Activated naive CD8-positive, alpha-beta T cell treated with anti-CD3 and anti-CD28 coated beads, Interleukin-2, amount 10 ng/mL, durations not matched to agents 7 days and 5 days (primary cell): ENCODE results near the gene RXFP4. TPM values are rescaled to one million over a fixed set of nuclear protein-coding genes. Genes with fewer than 3 reads are reported as not detected.

Source experiments
- ATAC-seq: fragments of 150-1000 bp; cut with Tn5 transposase; one replicate; pipeline ENCODE4 v1.10.0; 2021; ENCODE audit warnings: low read depth, moderate library complexity
- POLR2A ChIA-PET: fragments of 350-600 bp; sonication (Branson Sonifier 250); formaldehyde crosslinking; loops from one replicate; lab custom pipeline; 2021; ENCODE audit warnings: antibody characterized with exemption; lab: Charles Lee
- DNase-seq: peaks from one replicate; pipeline ENCODE4 v3.0.0; 2021
- H3K27ac Mint-ChIP-seq: one replicate; pipeline ENCODE4 v1.8.0; 2022; ENCODE audit warnings: mild to moderate bottlenecking, mixed read lengths
- H3K27me3 Mint-ChIP-seq: one replicate; pipeline ENCODE4 v1.8.0; 2022; ENCODE audit warnings: mild to moderate bottlenecking, moderate library complexity, mixed read lengths
- H3K36me3 Mint-ChIP-seq: one replicate; pipeline ENCODE4 v1.8.0; 2021; ENCODE audit warnings: mild to moderate bottlenecking, mixed read lengths
- H3K4me1 Mint-ChIP-seq: one replicate; pipeline ENCODE4 v1.8.0; 2021; ENCODE audit warnings: mixed read lengths
- H3K4me3 Mint-ChIP-seq: one replicate; pipeline ENCODE4 v1.8.0; 2022; ENCODE audit warnings: mild to moderate bottlenecking, moderate library complexity, mixed read lengths
- H3K9me3 Mint-ChIP-seq: one replicate; pipeline ENCODE4 v1.8.0; 2021; ENCODE audit warnings: mixed read lengths
- microRNA-seq: library from miRNA; unstranded; fragments of <30 nt; microRNA quantifications from one replicate; pipeline ENCODE4 v1.2.0, GENCODE V29; 2022
- total RNA-seq, 2 experiments: library from RNA; stranded (reverse); gene quantifications; one replicate each; pipeline ENCODE4 v1.2.3, GENCODE V29; 2021

The RXFP4 gene
- total RNA-seq, 2 experiments from 2014 or later = 0.26 TPM; not detected in 1

DNA sequence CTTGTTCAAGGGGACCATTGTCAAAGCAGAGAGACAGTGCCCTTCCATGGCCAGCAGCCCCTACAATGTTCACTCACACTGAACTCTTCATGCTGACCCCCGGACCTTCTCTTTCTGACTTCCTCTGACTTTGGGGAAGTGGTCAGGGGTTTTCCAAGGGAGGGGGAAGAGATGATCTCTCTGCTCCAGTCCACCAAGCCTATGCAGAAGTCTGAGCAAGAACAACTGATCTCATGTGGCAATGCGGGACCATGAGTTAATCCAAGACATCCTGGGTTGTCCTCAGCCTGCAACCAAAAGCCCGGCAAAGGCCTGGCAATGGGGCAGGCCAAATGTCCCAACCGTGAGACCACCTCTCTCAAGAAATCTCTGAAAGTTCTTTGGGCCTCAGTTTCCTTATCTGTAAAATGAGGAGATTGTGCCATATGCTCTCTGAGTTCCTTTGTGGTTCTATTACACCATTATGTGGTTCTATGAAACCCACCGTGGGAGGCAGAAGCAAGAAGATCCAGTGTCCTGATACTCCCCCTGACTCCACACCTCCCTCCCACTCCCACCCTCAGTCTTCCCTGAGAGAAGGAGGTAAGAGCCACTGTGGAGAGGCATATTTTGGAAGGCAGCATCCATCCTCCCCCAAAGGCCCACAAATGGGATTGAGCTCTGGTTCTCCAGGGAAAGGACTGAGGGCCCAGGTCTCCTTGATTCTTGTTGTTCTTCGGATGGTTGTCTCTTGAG, 48.7 kb downstream of the RXFP4 start:
- Mint-ChIP-seq H3K4me1 (peaks cover 14% of the 10 kb centered on the region), H3K9me3 (no peaks in the 10 kb centered on the region), H3K27me3 (no peaks in the 10 kb centered on the region), H3K27ac (no peak overlapping the region), H3K36me3 (no peaks in the 10 kb centered on the region), H3K4me3 (no peak overlapping the region)
- ATAC-seq = no peak
- DNase-seq = no peak
- POLR2A ChIA-PET = interaction anchor here (0.6 to 2.2 kb wide), 12 partner anchors 10 to 63 kb away, joined by 3 to 14 read pairs (median 4); partner anchors contain the start of genes KHDC4 and UBQLN4

Small RNA genes lying within 50 kb of the gene (microRNA-seq; reads per million reads assigned to microRNA genes)
- not detected for gene MIR6738

Other genes starting within 250 kb of the RXFP4 start
- 10 to 100 TPM; 92.4 to 94.4 TPM for gene GON4L, start 84.4 kb upstream of the RXFP4 start, total RNA-seq
- 10 to 100 TPM; 13.6 to 15.1 TPM for gene SYT11, start 82.1 kb upstream of the RXFP4 start, total RNA-seq
- gene RIT1, start 30.3 kb upstream of the RXFP4 start, total RNA-seq = 10 to 100 TPM; 31.3 to 32.8 TPM
- gene KHDC4, start 7.2 kb upstream of the RXFP4 start, total RNA-seq = 10 to 100 TPM; 91.6 to 94.5 TPM
- 100 to 1,000 TPM; 151 to 155 TPM for gene ARHGEF2, start 36.9 kb downstream of the RXFP4 start, total RNA-seq
- gene SSR2, start 79.3 kb downstream of the RXFP4 start, total RNA-seq = 100 to 1,000 TPM; 204 to 205 TPM
- 10 to 100 TPM; 31.9 to 37.9 TPM for gene UBQLN4, start 112.2 kb downstream of the RXFP4 start, total RNA-seq
- gene LAMTOR2, start 113.1 kb downstream of the RXFP4 start, total RNA-seq = 10 to 100 TPM; 50.9 to 52.6 TPM
- under 1 TPM; 0.86 to 0.91 TPM for gene RAB25, start 119.5 kb downstream of the RXFP4 start, total RNA-seq
- gene MEX3A, start 140.8 kb downstream of the RXFP4 start, total RNA-seq = under 1 TPM; 0.09 to 0.11 TPM
- 10 to 100 TPM; 11.7 to 13.0 TPM for gene LMNA, start 173.1 kb downstream of the RXFP4 start, total RNA-seq
- 10 to 100 TPM in 1 of 2 experiments, 1 to 10 TPM in 1; 9.8 to 10.2 TPM for gene SEMA4A, start 211.9 kb downstream of the RXFP4 start, total RNA-seq